ENCODE measurements around the gene PRELID3B. TPM values are rescaled to one million over a fixed set of nuclear protein-coding genes. Genes with fewer than 3 reads are reported as not detected.

The PRELID3B gene
- total and polyA plus RNA-seq, 2 of the 8 experiments (the other 6 are each of a cell fraction or from before 2014, with no cell fraction given) = 8.1 to 50.5 TPM

- FAIRE-seq (no peak), DNase-seq (ENCODE audit: low read depth in 1 of 2, low spot score in 2 of 2) (no peak)
- WGBS, 2 experiments (ENCODE audit: extremely low coverage in 1 of 2, insufficient coverage in 1 of 2, insufficient read length in 1 of 2, insufficient replicate concordance in 2 of 2, low coverage in 1 of 2, low lambda C conversion rate in 2 of 2, missing lambda C conversion rate in 1 of 2) = 88% methylated on average over 5 of the region's 5 CpGs; no CpG with 5 or more reads in 1 of the 2 experiments
- Histone ChIP-seq H4K8ac (ENCODE audit: extremely low read depth, insufficient read depth, low read length) (no peak overlapping the region), H4K20me1 (replicated peaks in 1 of 2; ENCODE audit: control insufficient read depth in 1 of 2, insufficient read depth in 2 of 2, low read length in 2 of 2) (peaks cover 9 to 13% of the 10 kb centered on the region in 2 experiments), H3K23ac (ENCODE audit: insufficient read length) (no peak overlapping the region), H2AK5ac (ENCODE audit: low read depth, low read length) (no peak overlapping the region), H2AFZ (ENCODE audit: low read length) (no peak overlapping the region), H3K9ac (replicated peaks in 1 of 4; ENCODE audit: extremely low read depth in 1 of 4, low read depth in 3 of 4, low read length in 3 of 4) (peak overlapping the region in 1 of 4 experiments; percentile 11; a peak in 1 of 7 replicates), H3K27me3 (replicated peaks in 1 of 4; ENCODE audit: control insufficient read depth in 3 of 4, extremely low read depth in 1 of 4, insufficient read depth in 3 of 4, low read length in 3 of 4) (peaks cover 0 to 9% (median 4%) of the 10 kb centered on the region in 4 experiments; a peak in 3 of 7 replicates), H3K18ac (ENCODE audit: extremely low read depth, low read length) (no peak overlapping the region), H2BK12ac (ENCODE audit: low read depth, low read length) (no peak overlapping the region), H3K4me1 (replicated peaks in 1 of 4; ENCODE audit: control insufficient read depth in 3 of 4, insufficient read depth in 4 of 4, low read length in 3 of 4) (peaks cover 0 to 6% (median 2%) of the 10 kb centered on the region in 4 experiments; a peak in 4 of 7 replicates), H3K14ac (ENCODE audit: insufficient read length) (no peak overlapping the region), H3K23me2 (ENCODE audit: low read depth, low read length) (peaks cover 6% of the 10 kb centered on the region), H3K79me1 (ENCODE audit: low read depth, low read length) (peaks cover 5% of the 10 kb centered on the region), H3K4ac (replicated peaks; ENCODE audit: insufficient read length, low read depth, low read length) (no peak overlapping the region), H2BK15ac (ENCODE audit: low read length) (no peak overlapping the region), H2BK5ac (ENCODE audit: low read depth, low read length) (no peak overlapping the region), H2BK120ac (replicated peaks; ENCODE audit: low read depth, low read length) (no peak overlapping the region), H2BK20ac (ENCODE audit: low read length) (no peak overlapping the region), H3K36me3 (ENCODE audit: control insufficient read depth in 2 of 4, insufficient read depth in 4 of 4, low read length in 3 of 4) (peaks cover 2 to 46% (median 15%) of the 10 kb centered on the region in 4 experiments; a peak in 6 of 8 replicates), H3K27ac (ENCODE audit: low read depth, low read length) (no peak overlapping the region), H3K4me3 (ENCODE audit: extremely low read depth in 1 of 4, insufficient read depth in 2 of 4, low read depth in 3 of 4, low read length in 4 of 4) (no peak overlapping the region), H3K79me2 (ENCODE audit: control insufficient read depth in 1 of 2, insufficient read depth in 2 of 2, low read length in 2 of 2) (peaks cover 6 to 13% of the 10 kb centered on the region in 2 experiments; a peak in 3 of 4 replicates), H4K5ac (ENCODE audit: insufficient read length, low read depth, low read length) (no peak overlapping the region), H4K91ac (replicated peaks; ENCODE audit: insufficient read length, low read length) (no peak overlapping the region), H3K9me3 (ENCODE audit: insufficient read depth in 2 of 2, low read depth in 1 of 2, low read length in 1 of 2) (no peaks in the 10 kb centered on the region), H3K56ac (replicated peaks; ENCODE audit: insufficient read length, low read depth, low read length) (no peak overlapping the region), H3K4me2 (ENCODE audit: insufficient read depth in 1 of 2, low read depth in 2 of 2, low read length in 2 of 2) (no peak overlapping the region)
- CTCF ChIA-PET (ENCODE audit: partially characterized antibody) = interaction anchor here (0.9 kb wide), 1 partner anchor 29 kb away, joined by 3 read pairs; no protein-coding TSS in a partner anchor
- POLR2A ChIA-PET (ENCODE audit: partially characterized antibody) = no interaction called here
- no peak for TF ChIP-seq POLR2A (IDR thresholded peaks at IDR 0.05; ENCODE audit: control extremely low read depth in 1 of 2, low read depth in 2 of 2, low read length in 2 of 2)
- TF ChIP-seq EGR1 (IDR thresholded peaks at IDR 0.05; ENCODE audit: borderline replicate concordance, low read depth, low read length) = no peak
- no peak for TF ChIP-seq TEAD4 (IDR thresholded peaks at IDR 0.05; ENCODE audit: low read depth, low read length)
- TF ChIP-seq GTF2F1 (IDR thresholded peaks at IDR 0.05; ENCODE audit: borderline replicate concordance, low read depth, low read length) = no peak
- TF ChIP-seq EP300 (IDR thresholded peaks at IDR 0.05; ENCODE audit: borderline replicate concordance in 1 of 2, low read depth in 2 of 2, low read length in 2 of 2) = no peak
Observed at GRCh38 chr20:59026904-59027740, 15.5 kb downstream of the PRELID3B start.
